Mesothelial cell of epicardium (in vitro differentiated cells): ENCODE measurements around the gene YTHDC2. TPM values are rescaled to one million over a fixed set of nuclear protein-coding genes. Genes with fewer than 3 reads are reported as not detected.

Source experiments
- DNase-seq, 2 experiments: peaks; one replicate each; pipeline ENCODE4 v3.0.0; 2021; ENCODE audit warnings: low spot score in 2 of 2; ENCODE audit not compliant: unreplicated experiment in 2 of 2
- H3K27ac Mint-ChIP-seq: 2 replicates; pipeline ENCODE4 v1.8.0; 2021; ENCODE audit warnings: mixed read lengths
- H3K27me3 Mint-ChIP-seq: 2 replicates; pipeline ENCODE4 v1.8.0; 2021; ENCODE audit warnings: low read depth, mixed read lengths
- H3K36me3 Mint-ChIP-seq: 2 replicates; pipeline ENCODE4 v1.8.0; 2021; ENCODE audit warnings: mixed read lengths
- H3K4me1 Mint-ChIP-seq: 2 replicates; pipeline ENCODE4 v1.8.0; 2021; ENCODE audit warnings: mixed read lengths
- H3K4me3 Mint-ChIP-seq: 2 replicates; pipeline ENCODE4 v1.8.0; 2021; ENCODE audit warnings: mild to moderate bottlenecking, moderate library complexity, mixed read lengths
- H3K9me3 Mint-ChIP-seq: 2 replicates; pipeline ENCODE4 v1.8.0; 2021; ENCODE audit warnings: mixed read lengths
- CTCF ChIP-seq: fragments of 200-600 bp; sonication (generic); IDR thresholded peaks from one replicate; pipeline ENCODE4 v1.5.0; 2021; ENCODE audit warnings: antibody characterized with exemption; ENCODE audit not compliant: unreplicated experiment
- total RNA-seq: library from RNA; stranded (reverse); gene quantifications from 3 replicates; pipeline ENCODE4 v1.2.1, GENCODE V29; 2021

Gene YTHDC2
- total RNA-seq, 1 donor from 2014 or later = 38.2 TPM

- no peaks in the 10 kb centered on the region for H3K27me3 Mint-ChIP-seq
- TF ChIP-seq CTCF = no peak
- H3K4me3 Mint-ChIP-seq = no peak overlapping the region
- peaks cover 32% of the 10 kb centered on the region for H3K36me3 Mint-ChIP-seq
- no peaks in the 10 kb centered on the region for H3K4me1 Mint-ChIP-seq
- no peak overlapping the region for H3K27ac Mint-ChIP-seq
- no peaks in the 10 kb centered on the region for H3K9me3 Mint-ChIP-seq
- DNase-seq = no peak
Observed at GRCh38 chr5:113552620-113553019, 39.1 kb downstream of the YTHDC2 start.

GRCh38 chr5:113562828-113563400 is 49.4 kb downstream of the YTHDC2 start:
- Mint-ChIP-seq H3K27me3 (no peaks in the 10 kb centered on the region), H3K9me3 (no peaks in the 10 kb centered on the region), H3K36me3 (peaks cover 38% of the 10 kb centered on the region), H3K4me1 (no peaks in the 10 kb centered on the region), H3K27ac (no peak overlapping the region), H3K4me3 (no peak overlapping the region)
- TF ChIP-seq CTCF = no peak
- no peak for DNase-seq

GRCh38 chr5:113569396-113569795 is 55.9 kb downstream of the YTHDC2 start:
- Mint-ChIP-seq H3K4me3 (no peak overlapping the region), H3K27ac (no peak overlapping the region), H3K9me3 (peaks cover 51% of the 10 kb centered on the region), H3K36me3 (peaks cover 71% of the 10 kb centered on the region), H3K27me3 (no peaks in the 10 kb centered on the region), H3K4me1 (no peaks in the 10 kb centered on the region)
- no peak for DNase-seq
- TF ChIP-seq CTCF = no peak

GRCh38 chr5:113572716-113573115 is 59.2 kb downstream of the YTHDC2 start:
- H3K27ac Mint-ChIP-seq = no peak overlapping the region

GRCh38 chr5:113574417-113574816 is 60.9 kb downstream of the YTHDC2 start:
- H3K4me3 Mint-ChIP-seq = no peak overlapping the region
- no peak for TF ChIP-seq CTCF
- no peaks in the 10 kb centered on the region for H3K4me1 Mint-ChIP-seq
- no peak for DNase-seq
- H3K27ac Mint-ChIP-seq = no peak overlapping the region
- H3K27me3 Mint-ChIP-seq = no peaks in the 10 kb centered on the region
- peaks cover 40% of the 10 kb centered on the region for H3K9me3 Mint-ChIP-seq
- peaks cover 57% of the 10 kb centered on the region for H3K36me3 Mint-ChIP-seq

More at GRCh38 chr5:113572716-113573115, 59.2 kb downstream of the YTHDC2 start:
- Mint-ChIP-seq H3K36me3 (peaks cover 68% of the 10 kb centered on the region), H3K4me1 (no peaks in the 10 kb centered on the region), H3K9me3 (peaks cover 51% of the 10 kb centered on the region), H3K27me3 (no peaks in the 10 kb centered on the region), H3K4me3 (no peak overlapping the region)
- DNase-seq = no peak
- no peak for TF ChIP-seq CTCF

- H3K4me1 Mint-ChIP-seq = no peaks in the 10 kb centered on the region
- DNase-seq = no peak
- H3K36me3 Mint-ChIP-seq = peaks cover 52% of the 10 kb centered on the region
- no peak overlapping the region for H3K4me3 Mint-ChIP-seq
- no peak for TF ChIP-seq CTCF
- H3K9me3 Mint-ChIP-seq = peaks cover 36% of the 10 kb centered on the region
- no peaks in the 10 kb centered on the region for H3K27me3 Mint-ChIP-seq
- H3K27ac Mint-ChIP-seq = no peak overlapping the region
Observed at GRCh38 chr5:113575074-113575473, 61.6 kb downstream of the YTHDC2 start.
